NCI-H2227 (cell line): ENCODE results near the gene PRR23E.

Experiments
- DNase-seq: peaks from one replicate; lab custom pipeline; 2025; ENCODE audit not compliant: unreplicated experiment; lab: John Stamatoyannopoulos, UW

The PRR23E gene, protein sequence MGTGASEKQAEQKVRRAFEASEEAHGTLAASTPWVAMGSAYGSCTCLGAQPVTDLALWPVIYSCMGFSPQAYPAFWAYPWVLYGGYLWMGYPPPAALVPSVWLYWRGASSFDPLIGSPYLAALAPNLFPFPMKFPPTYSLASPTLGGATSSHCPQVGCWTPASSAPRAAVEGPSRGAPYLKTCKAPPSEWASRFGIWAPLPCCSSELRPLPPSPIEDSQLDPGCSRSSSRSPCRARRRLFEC

DNA sequence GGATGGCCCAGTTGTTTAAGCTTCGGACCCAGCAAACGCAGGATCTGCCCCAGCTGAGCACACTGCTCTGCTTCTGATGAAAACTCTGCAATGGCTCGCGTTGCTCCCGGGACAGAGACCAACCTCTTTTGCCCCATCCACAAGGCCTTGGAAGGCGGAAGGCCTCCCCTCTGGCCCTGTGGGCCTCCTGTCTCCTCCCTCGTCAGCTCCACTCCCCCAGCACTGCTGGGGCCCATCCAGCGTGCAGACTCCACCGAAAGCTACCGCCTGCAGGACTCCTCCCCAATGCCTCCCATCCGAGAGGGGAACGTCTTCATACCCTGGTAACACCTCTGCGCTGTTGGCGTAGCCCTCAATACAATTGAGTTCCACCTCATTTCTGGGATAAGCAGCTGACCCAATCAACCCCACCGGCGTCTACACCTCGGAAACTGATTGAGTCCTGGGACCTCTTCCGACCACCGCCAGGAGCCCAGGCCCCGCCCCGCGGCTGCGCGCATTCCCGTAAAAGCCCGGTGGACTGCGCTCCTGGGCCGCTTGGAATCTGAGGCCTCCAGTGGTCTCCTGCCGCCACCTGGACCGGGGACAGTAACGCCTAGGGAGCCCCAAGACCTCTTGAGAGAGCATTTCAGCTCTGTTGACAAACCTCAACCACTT, at the start of gene PRR23E:
TSS of gene PRR23E (plus strand) at position 556 of the 657 bp plus-strand sequence. CDS start 3,555 bp downstream, outside the sequence.
- DNase-seq, result no peak

DNA sequence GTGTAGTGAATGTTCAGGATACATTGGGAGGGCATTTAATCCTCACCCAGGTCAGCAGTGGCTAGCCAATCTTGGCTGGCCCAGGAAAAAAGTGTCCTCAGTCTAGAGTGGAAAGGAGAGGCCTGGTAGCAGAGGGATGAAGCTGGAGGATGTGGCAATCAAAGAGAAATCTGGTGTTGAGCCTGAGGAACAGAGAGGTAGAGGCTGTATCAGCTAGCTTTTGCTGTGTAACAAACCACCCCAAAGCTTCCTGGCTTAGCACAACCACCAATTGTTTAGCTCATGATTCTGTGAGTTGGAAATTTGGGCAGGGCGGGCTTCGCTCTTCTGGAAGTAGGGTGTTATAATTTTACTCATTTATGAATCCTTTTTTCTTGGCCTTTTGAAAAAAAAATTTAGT, 49.8 kb upstream of the PRR23E start:
- DNase-seq, result no peak

DNA sequence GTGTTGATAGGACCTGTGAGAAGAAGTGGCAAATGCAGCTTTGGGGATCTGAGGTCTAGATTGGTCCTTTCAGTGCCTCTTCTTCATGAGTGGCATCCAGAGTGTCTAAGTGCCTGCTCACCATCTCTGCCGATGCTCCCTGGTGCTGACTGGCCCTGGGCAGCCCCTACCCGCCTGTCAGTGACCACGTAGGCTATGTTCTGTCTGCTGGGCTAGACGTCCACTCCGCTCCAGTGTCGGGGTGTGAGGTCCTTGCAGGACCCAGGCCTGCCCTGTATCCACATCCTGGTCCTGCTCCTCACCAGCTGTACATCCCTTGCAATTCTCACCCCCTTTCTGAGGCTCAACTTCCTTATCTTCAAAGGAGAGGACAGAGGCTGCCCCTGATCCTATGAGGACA, 48.3 kb upstream of the PRR23E start:
- no peak for DNase-seq

DNA sequence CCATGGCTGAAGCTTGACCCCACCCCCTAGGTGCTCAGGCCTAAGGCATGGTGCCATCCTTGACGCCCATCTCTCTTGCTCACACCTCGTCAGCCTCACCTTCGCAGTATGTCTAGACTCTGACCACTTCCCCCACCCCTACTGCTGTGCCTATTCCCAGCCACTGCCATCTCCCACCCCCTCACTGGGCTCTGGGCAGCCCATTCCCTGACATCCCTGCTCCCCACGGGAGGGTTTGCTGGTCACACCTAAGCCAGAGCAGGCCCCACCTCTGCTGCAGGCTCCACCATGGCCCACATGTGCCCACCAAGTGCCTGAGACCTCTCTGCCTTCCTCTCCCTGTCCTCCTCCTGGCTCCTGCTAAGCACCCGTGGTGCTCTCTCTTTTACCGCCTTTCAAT, 47.7 kb upstream of the PRR23E start:
- no peak for DNase-seq

DNA sequence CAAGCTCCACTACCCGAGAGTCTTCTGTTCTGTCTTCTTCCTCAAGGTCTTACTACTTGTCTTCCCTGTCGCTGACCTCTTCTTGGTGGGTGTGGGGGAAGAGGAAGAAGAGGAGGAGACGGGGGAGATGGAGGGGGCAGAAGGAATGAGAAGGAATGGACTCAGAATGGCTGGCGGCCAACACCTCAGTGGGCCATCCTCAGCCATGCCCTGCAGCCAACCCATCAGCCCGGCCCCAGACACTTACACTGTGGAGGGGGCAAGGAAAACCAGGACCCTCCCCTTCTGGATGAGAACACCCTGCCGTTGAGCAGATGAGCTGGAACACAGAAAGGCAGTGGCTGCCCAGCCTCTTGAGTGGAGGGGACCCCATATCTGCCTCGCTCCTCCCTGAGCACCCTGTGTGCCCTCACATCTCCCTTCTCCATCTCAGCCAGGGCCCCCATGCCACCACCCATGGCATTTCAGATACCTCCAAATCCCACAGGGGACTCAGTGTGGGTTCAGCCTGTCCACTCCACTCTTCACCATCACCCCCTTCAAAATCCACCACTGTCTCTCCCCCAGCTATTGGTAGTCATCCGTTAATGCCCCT, 45.5 kb upstream of the PRR23E start:
- DNase-seq, result no peak

DNA sequence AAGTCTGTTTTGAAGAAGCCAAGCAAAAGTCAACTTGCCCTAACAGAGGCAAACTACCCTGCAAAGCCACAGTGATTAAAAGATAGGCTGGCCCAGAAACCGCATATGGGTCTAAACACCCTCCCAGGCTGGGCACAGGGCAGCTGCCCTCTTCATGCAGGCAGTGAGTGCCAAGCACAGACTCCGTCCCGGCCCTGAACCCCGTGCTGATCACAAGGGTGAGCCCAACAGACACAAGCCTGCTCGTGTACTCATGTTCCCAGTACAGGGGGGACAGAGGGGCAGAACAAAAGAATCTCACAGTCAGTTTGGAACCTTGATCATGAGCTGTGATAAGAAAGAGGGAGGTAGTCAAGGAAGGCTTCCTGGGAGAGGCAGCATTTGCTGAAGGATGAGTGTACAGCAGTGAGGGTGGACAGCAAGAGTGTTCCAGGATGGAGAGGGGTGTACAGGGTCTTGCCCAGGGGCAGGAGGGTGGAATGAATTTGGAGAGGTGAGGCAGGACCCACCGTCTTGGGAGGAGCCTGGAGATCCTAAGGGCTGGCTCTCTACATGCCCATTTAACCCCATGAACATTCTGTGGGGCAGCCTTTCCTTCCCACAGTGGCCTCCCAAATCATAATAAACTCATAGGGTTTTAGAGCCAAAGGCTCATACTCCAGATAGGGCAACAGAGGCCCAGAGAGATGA, 43.2 kb upstream of the PRR23E start:
- DNase-seq, result no peak

DNA sequence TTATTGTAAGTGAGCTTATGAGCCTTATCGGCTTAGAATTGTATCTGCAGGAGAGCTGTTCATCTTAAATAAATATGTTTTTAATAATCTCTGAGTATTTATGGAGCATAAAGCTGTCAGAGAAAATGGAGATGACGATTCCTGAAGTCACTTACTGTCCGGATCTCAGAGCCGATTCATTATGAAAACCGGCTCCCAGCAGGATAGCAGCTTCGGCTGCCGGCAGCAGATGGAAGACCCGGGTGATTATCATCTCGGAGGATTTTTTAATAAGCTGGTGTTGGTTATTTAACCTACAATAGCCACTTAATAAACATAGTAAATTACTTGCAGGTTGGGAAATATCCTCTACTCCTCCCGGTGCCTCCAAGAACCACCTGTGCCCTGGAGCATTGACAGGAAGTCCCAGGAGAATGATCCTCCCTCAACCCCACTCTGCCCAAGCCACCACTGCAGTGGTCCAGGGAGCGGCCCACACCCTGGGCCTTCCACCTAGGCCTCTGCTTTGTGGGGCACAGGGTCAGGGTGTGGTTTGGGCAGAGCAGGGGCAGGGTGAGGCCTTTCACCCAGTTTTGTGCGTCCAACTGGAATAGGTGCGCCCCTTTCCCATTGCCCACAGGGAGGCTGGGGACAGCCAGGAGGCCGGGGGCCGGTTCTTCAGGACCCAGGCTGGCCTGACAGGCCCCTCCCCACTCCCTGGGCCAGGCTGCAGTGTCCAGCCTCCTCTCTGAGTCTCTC, 42.2 kb upstream of the PRR23E start:
- no peak for DNase-seq

DNA sequence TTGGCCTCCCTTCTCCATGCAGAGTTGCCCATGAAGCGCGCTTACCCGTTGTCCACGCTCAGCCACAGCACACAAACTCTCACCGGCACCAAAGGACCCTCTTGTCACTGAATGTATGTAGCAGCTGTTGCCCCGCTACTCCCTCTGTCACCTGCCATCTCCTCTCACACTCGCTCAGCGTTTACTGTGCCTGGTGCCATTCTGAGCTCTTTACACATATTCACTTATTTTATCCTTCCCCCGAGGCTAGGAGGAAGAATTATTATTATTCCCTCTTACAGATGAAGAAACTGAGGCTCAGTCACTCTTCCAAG, 41.7 kb upstream of the PRR23E start:
- DNase-seq, result no peak

DNA sequence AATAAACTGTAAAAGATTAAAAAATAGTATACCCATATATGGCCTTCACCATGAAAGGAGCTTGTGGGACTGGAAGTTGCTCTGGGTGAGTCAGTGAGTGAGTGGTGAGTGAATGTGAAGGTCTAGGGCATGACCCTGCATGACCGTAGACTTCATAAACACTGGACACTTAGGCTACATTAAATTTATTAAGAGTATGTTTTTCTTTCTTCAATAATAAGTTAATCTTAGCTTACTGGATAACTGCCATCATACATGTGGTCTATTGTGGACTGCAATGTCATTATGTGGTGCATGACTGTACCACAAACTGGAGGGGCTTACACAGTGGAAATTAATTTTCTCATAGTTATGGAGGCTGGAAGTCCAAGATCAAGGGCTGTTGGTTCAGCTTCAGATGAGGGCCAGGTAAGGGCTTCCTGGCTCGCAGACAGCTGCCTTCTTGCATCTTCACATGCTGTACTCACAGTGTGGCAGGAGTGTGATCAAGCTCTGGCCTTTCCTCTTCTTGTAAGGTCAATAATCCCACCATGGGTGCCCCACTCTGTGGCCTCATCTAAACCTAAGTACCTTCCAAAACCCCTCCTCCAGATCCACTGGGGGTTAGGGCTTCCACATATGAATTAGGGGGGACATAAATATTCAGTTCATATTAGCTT, 40.8 kb upstream of the PRR23E start:
- DNase-seq, result no peak

DNA sequence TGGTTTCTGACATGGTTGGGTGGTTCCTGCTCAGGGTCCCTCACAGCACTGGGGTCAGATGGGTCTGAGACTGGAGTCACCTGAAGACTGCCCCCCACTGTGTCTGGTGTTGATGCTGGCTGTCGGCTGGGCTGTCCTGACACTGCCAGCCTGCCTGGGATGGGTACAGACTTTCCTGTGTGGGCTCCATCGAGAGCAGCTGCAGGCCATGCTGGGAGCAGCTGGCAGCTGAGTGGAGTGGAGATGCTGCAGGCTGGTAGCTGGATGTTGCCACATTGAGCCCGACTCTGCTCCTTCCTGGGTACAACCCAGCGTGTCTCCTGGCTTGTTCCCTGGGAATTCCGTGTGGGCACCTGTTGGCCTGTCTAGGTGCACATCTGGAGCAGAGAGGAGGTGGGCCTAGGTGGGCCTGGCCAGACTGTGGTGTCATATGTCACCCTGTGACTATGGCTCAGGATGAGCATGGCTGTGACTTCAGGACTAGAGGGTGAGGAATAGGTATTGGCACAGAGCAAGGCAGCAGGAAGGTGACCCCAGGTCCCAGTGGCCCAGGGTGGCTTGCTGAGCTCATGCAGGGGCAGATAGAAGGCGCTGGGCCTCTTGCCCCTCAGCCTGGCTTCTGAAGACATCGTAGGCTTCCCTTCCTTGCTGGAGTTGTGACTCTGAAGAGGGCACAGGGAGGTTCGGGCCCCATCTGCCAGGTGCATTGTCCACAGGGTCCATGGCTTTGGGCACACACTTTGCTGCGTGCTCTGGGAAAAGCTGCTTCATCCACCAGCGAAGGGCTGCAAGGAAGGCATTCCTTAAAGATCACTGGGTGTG, 40.0 kb upstream of the PRR23E start:
- no peak for DNase-seq

DNA sequence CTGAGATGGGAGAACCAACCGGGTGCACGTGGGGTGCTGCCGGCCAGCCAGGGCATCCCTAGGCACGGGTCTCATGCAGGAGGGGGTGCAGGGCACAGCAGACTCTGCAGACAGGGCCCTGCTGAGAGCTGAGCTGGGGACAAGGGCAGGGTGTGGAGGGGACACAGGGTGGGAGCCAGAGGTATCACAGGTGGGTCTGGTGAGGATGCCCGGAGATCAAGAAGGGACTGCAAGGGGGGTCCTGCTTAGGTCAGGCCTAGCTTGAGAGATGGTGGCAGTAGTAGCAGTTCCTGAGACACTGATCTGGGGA, 39.5 kb upstream of the PRR23E start:
- no peak for DNase-seq

DNA sequence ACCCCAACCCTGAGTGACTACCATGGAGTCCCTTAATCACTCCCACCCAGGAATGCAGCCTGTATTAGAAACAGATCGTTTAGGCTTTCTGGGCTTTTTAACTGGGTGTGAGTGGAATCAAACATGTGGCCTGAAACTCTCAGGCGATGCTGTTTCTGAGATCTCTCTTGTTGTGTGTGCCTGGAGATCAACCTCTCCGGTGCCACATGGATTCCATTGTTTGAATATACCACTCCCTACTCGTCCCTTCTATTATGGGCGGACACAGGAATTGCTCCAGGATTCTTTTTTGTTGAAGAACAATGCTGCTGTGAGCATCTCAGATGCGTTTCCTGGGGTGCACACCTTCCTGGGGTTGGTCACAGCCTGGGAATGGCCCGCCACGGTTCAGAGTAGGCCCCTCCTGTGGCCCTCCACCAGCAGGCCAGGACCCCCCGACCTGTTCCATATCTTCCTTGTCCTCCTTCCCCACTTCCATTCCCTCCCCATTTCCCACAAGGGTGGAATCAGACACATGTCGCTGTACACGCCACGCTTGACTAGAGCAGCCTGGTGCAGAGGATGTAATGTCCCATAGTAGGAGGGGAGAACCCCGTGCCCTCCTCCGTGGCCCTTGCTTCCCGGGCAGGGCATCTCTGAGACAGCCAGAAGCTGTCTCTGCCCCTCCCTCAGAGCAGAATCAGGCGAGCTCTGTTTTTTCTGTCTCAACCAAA, 36.4 kb upstream of the PRR23E start:
- DNase-seq, result no peak

DNA sequence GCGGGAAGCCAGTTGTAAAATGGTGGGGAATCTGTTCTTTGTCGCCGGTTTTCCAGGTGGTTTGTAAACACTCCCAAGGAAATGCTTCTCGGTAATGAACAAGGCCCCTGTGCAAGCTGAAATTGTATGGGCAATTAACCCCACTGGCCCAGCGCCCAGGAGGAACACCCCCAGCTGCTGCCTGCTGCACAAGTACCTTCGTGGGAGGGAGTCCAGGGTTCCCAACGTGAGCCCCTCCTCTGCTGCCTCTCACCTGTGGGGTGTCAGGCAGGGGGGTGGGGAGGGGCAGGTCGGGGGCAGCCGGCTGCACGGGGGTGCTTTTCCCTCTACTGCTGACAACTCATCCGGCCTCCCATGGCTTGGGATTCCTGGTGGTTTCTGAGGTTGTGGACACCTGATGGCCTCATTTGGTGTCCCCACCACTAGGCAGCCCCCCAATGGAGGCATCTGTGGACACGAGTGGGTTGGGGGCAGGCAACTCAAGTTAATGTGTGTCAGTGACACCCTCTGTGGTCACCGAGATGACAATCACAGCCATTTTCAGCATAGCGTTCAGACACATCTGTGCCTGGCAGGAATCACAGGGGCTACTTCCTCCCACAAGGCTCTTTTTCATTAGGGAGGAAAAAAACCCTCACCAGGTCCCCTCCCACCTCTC, 35.6 kb upstream of the PRR23E start:
- peak; percentile 33 for DNase-seq

DNA sequence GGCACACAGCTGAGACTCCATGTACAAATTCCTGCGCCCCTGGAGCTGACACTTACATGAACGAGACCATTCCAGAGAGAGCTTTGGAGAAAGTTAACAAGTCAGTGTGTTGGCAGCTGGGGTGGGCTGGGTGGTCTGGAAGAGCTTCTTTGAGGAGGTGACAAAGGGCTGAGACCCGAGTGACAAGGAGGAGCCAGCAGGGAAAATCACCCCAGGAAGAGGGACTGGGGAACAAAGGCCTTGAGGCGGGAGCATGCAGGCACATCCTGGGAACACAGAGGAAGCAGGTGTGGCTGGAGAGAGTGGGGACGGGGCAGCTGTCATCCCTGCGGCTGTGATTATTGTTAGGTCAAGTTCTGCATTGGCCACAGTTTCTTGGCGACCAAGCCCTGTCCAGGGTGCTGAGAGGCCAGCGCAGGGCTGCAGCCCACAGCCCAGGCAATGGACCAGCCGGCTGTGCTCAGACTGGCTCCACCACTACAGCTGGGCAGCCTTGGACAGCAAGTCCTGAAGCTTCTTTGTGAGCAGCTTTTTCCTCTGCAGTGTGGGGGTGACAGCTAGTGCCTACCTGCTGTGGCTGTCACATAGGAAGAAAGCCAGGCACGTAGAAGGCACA, 34.2 kb upstream of the PRR23E start:
- peak; percentile 4 for DNase-seq

DNA sequence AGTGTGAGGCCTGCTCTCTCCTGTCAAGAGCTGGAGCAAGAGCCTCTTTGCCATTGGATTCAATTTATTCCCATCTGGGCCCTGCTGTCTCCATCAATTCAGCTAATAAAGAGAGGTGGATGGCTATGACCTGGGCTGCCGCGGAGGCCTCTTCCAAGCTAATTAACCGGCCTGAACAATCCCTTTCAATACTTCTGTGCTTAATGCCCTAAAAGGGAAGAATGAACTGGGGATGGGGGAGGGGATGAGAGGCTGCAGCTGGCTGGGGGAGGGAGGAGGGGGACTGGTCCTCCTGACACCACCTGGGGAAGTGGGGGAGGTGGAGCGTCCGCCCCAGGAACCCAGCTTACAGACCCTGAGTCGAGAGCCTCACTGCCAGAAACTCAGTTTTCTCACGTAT, 33.4 kb upstream of the PRR23E start:
- peak; percentile 76 for DNase-seq

DNA sequence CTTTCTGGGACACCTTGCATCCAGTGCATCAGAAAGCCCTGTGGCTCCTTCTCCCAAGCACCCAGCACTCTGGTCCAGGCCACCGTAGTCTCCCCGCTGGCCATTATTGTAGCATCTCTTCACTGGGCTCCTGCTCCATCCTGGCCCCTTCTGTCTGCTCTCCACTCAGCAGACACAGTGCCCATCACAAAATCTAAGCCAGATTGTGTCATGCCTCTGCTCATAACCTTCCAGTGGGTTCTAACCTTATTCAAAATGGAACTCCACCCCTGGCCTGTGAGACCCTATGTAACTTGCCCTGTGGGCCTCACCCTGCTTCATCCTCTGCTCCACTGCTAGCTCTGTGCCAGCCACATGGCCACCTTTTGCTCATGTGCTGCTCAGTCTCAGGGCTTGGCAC, 31.7 kb upstream of the PRR23E start:
- DNase-seq, result no peak

DNA sequence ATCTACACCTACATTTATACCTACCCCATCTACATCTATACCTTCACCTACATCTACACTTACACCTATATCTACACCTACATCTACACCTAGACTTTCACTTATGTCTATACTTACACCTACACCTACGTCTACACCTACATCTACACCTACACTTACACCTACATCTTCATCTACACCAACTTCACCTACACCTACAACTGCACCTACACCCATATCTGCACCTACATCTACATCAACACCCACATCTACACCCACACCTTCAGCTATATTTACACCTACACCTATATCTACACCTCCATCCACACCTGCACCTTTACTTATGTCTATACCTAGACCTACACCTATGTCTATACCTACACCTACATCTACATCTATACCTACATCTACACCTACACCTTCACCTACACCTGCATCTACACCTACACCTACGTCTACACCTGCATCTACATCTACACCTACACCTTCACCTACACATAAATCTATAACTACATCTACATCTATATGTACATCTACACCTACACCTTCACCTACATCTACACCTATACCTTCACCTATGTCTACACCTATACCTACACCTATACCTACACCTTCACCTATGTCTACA, 30.9 kb upstream of the PRR23E start:
- DNase-seq, result no peak

DNA sequence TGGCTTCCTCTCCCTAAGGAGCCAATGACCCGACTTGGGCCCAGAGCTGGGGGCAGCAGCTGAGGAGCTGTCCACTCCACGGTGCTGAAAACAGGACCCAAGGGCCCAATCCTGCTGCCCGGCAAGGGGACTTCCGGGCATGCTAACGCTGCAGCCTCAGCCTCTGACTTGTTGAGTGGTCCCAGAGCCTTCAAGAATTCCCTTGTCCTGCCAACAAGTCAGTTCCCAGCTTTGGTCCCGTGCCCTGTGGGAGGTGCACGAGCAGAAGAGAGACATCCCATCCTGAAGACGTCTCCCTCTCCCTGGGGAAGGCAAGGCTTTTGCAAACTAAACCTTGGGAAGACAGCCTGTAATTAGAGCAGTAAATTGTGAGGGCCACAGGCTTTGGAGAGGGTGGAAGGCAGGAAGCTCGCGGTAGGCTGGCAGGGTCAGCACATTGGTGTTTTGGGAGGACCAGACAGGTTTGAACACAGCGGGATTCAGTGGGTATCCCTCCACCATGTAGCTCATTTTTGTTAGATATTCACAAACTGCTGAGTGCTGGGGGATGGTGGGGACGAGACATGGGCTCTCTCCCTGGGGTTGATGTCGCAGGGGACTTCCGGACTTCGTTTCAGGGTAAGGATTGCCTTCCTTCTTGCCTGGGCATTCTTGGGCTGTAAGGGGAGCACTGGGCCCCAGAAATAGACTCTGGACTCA, 29.8 kb upstream of the PRR23E start:
- DNase-seq, result no peak
